Measurements from ENCODE around the gene SYNE4. TPM values are rescaled to one million over a fixed set of nuclear protein-coding genes. Genes with fewer than 3 reads are reported as not detected.
A peak's percentile ranks its signal among the peaks of the same experiment; 100 is the strongest.
"Not testable (repeated sequence)": the region's sequence is repeated elsewhere in the genome, so short reads cannot be mapped to it uniquely, and the experiment has no call there.

Gene SYNE4
- total RNA-seq, 1 donor from 2014 or later = 32.8 TPM

DNA sequence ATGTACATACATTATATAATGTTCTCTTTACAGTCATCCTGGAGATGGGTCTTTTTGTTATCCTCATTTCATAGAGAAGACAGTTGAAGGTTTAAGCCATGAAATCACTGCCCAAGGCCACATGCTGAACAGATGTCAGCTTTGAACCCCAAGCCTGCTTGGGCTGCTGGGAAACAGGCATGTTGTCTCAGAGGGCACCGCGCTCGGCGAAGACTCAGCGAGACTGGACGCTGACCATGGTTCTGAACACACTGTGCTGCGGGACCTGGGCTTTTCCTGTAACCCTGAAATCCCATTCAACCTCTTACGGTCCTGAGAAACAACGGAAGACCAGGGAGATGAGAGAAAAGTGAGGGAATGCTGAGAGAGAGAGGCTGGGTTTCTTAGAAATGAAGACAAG, 45.1 kb downstream of the SYNE4 start:
- H3K9me3 Mint-ChIP-seq (ENCODE audit: low read depth) = no peaks in the 10 kb centered on the region
- peaks cover 41% of the 10 kb centered on the region for H3K27me3 Mint-ChIP-seq
- TF ChIP-seq CTCF (IDR thresholded peaks at IDR 0.05; ENCODE audit: unreplicated experiment) = no peak
- H3K27ac Mint-ChIP-seq = no peak overlapping the region
- peak; percentile 71 for DNase-seq (ENCODE audit: low spot score, unreplicated experiment)
- no peaks in the 10 kb centered on the region for H3K36me3 Mint-ChIP-seq (ENCODE audit: insufficient read depth)
- no peaks in the 10 kb centered on the region for H3K4me1 Mint-ChIP-seq (ENCODE audit: low read depth)
- H3K4me3 Mint-ChIP-seq (ENCODE audit: low read depth) = no peak overlapping the region

DNA sequence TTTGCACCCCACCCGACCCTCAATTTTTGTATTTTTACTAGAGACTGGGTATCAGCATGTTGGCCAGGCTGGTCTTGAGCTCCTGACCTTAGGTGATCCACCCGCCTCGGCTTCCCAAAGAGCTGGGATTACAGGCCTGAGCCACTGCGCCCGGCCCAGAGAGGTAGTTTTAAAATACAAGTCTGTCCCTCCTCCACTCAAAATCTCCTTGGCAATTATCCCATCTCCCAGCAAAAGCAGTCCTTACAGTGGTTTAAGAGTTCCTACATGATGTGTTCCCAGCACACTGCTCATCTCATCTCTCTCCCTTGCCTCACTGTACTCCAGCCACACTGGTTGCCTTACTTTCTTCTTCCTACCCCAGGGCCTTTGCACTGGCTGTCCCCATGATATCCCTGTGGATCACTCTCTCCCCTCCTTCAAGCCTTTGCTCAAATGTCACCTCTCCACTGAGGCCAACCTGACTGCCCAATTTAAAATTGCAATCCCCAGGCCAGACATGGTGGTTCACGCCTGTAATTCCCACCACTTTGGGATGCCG, 48.1 kb downstream of the SYNE4 start:
- no peak for DNase-seq (ENCODE audit: low spot score, unreplicated experiment)
- Mint-ChIP-seq H3K27ac (no peak overlapping the region), H3K4me1 (ENCODE audit: low read depth) (no peaks in the 10 kb centered on the region), H3K36me3 (ENCODE audit: insufficient read depth) (no peaks in the 10 kb centered on the region), H3K4me3 (ENCODE audit: low read depth) (no peak overlapping the region), H3K27me3 (peaks cover 55% of the 10 kb centered on the region), H3K9me3 (ENCODE audit: low read depth) (no peaks in the 10 kb centered on the region)
- no peak for TF ChIP-seq CTCF (IDR thresholded peaks at IDR 0.05; ENCODE audit: unreplicated experiment)

DNA sequence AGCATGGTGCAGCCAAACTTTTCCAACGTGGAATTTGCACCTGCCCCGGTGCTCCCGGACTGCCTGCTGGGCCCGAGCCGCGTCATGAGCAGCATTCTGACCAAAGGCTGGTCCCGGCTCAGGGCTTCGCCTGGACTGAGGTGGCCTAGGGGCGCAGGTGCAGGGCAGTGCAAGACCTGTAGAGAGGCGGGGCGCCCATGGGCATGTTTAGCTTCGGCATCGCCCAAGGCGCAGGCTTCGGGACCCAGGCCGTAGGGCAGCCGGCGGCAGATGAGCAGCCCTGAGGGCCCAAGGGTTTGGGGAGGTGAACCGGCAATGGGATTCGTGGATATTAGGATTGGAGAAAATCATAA, 48.7 kb downstream of the SYNE4 start:
- DNase-seq (ENCODE audit: low spot score, unreplicated experiment) = no peak
- Mint-ChIP-seq H3K36me3 (ENCODE audit: insufficient read depth) (no peaks in the 10 kb centered on the region), H3K27ac (no peak overlapping the region), H3K4me1 (ENCODE audit: low read depth) (no peaks in the 10 kb centered on the region), H3K27me3 (peaks cover 55% of the 10 kb centered on the region), H3K9me3 (ENCODE audit: low read depth) (no peaks in the 10 kb centered on the region), H3K4me3 (ENCODE audit: low read depth) (no peak overlapping the region)
- no peak for TF ChIP-seq CTCF (IDR thresholded peaks at IDR 0.05; ENCODE audit: unreplicated experiment)

DNA sequence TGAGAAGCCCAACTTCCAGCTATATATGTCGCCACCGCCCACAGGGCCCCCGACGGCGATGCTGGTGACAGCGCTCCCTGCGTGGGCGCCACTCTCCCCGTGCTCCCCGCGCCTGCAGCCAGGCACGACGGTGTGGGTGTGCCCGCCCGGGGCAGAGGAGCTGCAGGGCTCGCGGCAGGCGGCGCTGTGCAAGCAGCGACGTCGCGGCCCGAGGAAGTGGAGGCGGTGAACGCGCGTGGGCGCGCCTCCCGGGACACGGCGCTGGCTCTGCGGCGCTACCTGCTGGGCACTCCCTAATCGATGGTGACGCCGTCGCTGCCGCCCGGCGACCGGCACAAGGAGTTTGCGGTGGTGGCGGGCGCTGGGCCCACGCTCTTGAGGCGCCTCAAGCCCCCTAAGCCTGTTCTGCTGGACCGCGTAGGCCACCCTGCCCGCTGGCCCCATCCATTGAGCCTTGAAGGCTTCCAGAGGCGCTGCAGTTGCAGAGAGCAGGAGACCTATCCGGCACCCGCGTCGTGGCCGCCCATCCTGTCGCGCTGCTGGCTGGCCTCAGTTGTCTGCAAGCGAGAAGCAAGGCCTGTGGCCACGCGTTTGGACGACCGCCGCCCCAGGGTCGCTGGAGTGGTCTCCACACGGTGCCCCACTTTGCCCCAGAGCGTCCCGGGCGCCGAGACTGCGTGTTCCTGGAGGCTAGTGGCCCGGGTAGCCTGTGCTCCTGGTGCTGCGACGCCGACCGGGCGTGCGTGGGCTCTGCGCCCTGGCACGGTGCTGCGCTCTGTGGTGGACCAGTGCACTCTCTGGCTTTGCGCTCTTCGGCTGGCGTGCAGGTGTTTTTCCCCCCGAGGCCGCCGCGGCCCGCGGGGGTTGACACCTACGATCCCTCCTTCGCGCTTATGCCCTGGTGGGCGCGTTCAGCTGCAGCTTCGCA, 49.3 kb downstream of the SYNE4 start:
- peak; percentile 41 for TF ChIP-seq CTCF (IDR thresholded peaks at IDR 0.05; ENCODE audit: unreplicated experiment)
- Mint-ChIP-seq H3K36me3 (ENCODE audit: insufficient read depth) (no peaks in the 10 kb centered on the region), H3K27ac (no peak overlapping the region), H3K4me1 (ENCODE audit: low read depth) (no peaks in the 10 kb centered on the region), H3K9me3 (ENCODE audit: low read depth) (no peaks in the 10 kb centered on the region), H3K27me3 (peaks cover 55% of the 10 kb centered on the region), H3K4me3 (ENCODE audit: low read depth) (no peak overlapping the region)
- DNase-seq (ENCODE audit: low spot score, unreplicated experiment) = no peak

DNA sequence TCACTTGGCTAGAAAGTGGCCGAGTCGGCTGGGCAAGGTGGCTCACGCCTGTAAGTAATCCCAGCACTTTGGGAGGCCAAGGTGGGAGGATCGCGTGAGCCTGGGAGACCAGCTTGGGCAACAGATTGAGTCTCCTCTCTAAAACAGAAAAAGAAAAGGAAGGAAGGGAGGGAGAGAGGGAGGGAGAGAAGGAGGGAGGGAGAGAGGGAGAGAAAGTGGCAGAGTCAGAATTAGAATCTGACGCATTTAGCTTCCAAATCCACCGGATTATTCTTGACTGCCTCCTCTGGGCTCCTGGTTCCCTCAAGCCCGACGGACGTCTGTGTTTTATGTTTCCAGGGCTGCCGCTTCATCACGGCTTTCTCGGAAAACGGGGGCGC, 50.0 kb downstream of the SYNE4 start:
- Mint-ChIP-seq H3K36me3 (ENCODE audit: insufficient read depth) (no peaks in the 10 kb centered on the region), H3K4me1 (ENCODE audit: low read depth) (no peaks in the 10 kb centered on the region), H3K4me3 (ENCODE audit: low read depth) (no peak overlapping the region), H3K27ac (no peak overlapping the region), H3K27me3 (peaks cover 58% of the 10 kb centered on the region), H3K9me3 (ENCODE audit: low read depth) (no peaks in the 10 kb centered on the region)
- TF ChIP-seq CTCF (IDR thresholded peaks at IDR 0.05; ENCODE audit: unreplicated experiment) = no peak
- no peak for DNase-seq (ENCODE audit: low spot score, unreplicated experiment)

DNA sequence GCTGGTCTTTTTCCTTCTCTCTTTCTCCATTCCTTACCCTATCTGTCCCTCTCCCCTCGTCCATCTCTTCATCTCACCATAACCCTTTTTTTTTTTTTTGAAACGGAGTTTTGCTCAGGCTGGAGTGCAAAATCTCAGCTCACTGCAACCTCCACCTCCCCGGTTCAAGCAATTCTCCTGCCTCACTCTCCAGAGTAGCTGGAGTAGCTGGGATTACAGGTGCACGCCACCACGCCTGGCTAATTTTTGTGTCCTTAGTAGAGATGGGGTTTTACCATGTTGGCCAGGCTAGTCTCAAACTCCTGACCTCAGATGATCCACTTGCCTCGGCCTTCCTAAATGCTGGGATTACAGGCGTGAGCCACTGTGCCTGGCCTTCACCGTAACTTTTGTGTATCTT, 51.2 kb downstream of the SYNE4 start:
- H3K4me3 Mint-ChIP-seq (ENCODE audit: low read depth); H3K9me3 Mint-ChIP-seq (ENCODE audit: low read depth); DNase-seq (ENCODE audit: low spot score, unreplicated experiment); H3K36me3 Mint-ChIP-seq (ENCODE audit: insufficient read depth); H3K4me1 Mint-ChIP-seq (ENCODE audit: low read depth); H3K27ac Mint-ChIP-seq: not testable (repeated sequence)
- H3K27me3 Mint-ChIP-seq = peaks cover 61% of the 10 kb centered on the region
